Liver (tissue), 9 donors: ENCODE results near the gene ZNRD2. TPM values are rescaled to one million over a fixed set of nuclear protein-coding genes. Genes with fewer than 3 reads are reported as not detected.

Experiments
- DNase-seq: peaks from one replicate; pipeline ENCODE4 v3.0.0-alpha.2; 2017; ENCODE audit warnings: low spot score
- H3K27ac ChIP-seq, 2 donors: one replicate each; pipeline ENCODE4 v1.7.0; 2013; ENCODE audit warnings: inconsistent platforms in 2 of 2, low read length in 2 of 2, control low read depth in 1 of 2, low read depth in 1 of 2, mild to moderate bottlenecking in 1 of 2
- H3K27me3 ChIP-seq, 4 donors: one replicate each; pipeline versions ENCODE4 v1.6.1 to v1.7.0; 2013; ENCODE audit warnings: low read length in 3 of 4, inconsistent platforms in 1 of 4, mild to moderate bottlenecking in 1 of 4, moderate library complexity in 1 of 4; ENCODE audit not compliant: control insufficient read depth in 4 of 4, insufficient read depth in 4 of 4
- H3K36me3 ChIP-seq, 4 donors: one replicate each; pipeline versions ENCODE4 v1.6.1 to v1.7.0; 2013; ENCODE audit warnings: low read length in 3 of 4, mild to moderate bottlenecking in 3 of 4, low read depth in 1 of 4, moderate library complexity in 1 of 4; ENCODE audit not compliant: control insufficient read depth in 4 of 4, insufficient read depth in 3 of 4
- H3K4me1 ChIP-seq, 4 donors: one replicate each; pipeline versions ENCODE4 v1.6.1 to v1.7.0; 2013; ENCODE audit warnings: low read length in 3 of 4, mild to moderate bottlenecking in 3 of 4, moderate library complexity in 1 of 4; ENCODE audit not compliant: control insufficient read depth in 4 of 4, insufficient read depth in 4 of 4
- H3K4me3 ChIP-seq, 3 donors: one replicate each; pipeline versions ENCODE4 v1.6.1 to v1.7.0; 2013; ENCODE audit warnings: low read length in 3 of 3, control low read depth in 1 of 3, low read depth in 1 of 3, mild to moderate bottlenecking in 1 of 3
- H3K9ac ChIP-seq, 2 donors: one replicate each; pipeline ENCODE4 v1.7.0; 2013; ENCODE audit warnings: low read length in 2 of 2, mild to moderate bottlenecking in 2 of 2, moderate library complexity in 2 of 2, control low read depth in 1 of 2, low read depth in 1 of 2
- H3K9me3 ChIP-seq, 4 donors: one replicate each; pipeline versions ENCODE4 v1.6.1 to v1.7.0; 2013; ENCODE audit warnings: low read length in 3 of 4; ENCODE audit not compliant: control insufficient read depth in 4 of 4
- ATF3 ChIP-seq: IDR thresholded peaks from 2 replicates; pipeline ENCODE4 v1.6.1; 2016; ENCODE audit warnings: antibody characterized with exemption
- CTCF ChIP-seq: fragments of 150-350 bp; IDR thresholded peaks from 2 replicates; pipeline ENCODE4 v1.5.1; 2017; ENCODE audit warnings: improper control_type of control experiment, low read depth, low read length; ENCODE audit not compliant: missing input control
- FOXA1 ChIP-seq: IDR thresholded peaks from 2 replicates; pipeline ENCODE4 v1.6.1; 2016; ENCODE audit warnings: antibody characterized with exemption
- GABPA ChIP-seq, 2 donors: IDR thresholded peaks in 1 of 2; conservative IDR thresholded peaks in 1 of 2; 2 replicates each; pipeline ENCODE4 v1.6.1; 2016; ENCODE audit warnings: antibody characterized with exemption in 2 of 2, mild to moderate bottlenecking in 1 of 2, moderate library complexity in 1 of 2
- HNF4A ChIP-seq, 2 donors: conservative IDR thresholded peaks; 2 replicates each; pipeline ENCODE4 v1.6.1; 2016; ENCODE audit warnings: antibody characterized with exemption in 2 of 2, mild to moderate bottlenecking in 2 of 2
- HNF4G ChIP-seq: IDR thresholded peaks from 2 replicates; pipeline ENCODE4 v1.6.1; 2016; ENCODE audit warnings: antibody characterized with exemption
- JUND ChIP-seq, 2 donors: IDR thresholded peaks; 2 replicates each; pipeline ENCODE4 v1.6.1; 2016; ENCODE audit warnings: antibody characterized with exemption in 2 of 2
- MAX ChIP-seq: IDR thresholded peaks from 2 replicates; pipeline ENCODE4 v1.6.1; 2016; ENCODE audit warnings: antibody characterized with exemption
- NR2F2 ChIP-seq: IDR thresholded peaks from 2 replicates; pipeline ENCODE4 v1.6.1; 2016; ENCODE audit warnings: antibody characterized with exemption
- RAD21 ChIP-seq, 2 donors: IDR thresholded peaks; 2 replicates each; pipeline ENCODE4 v1.6.1; 2016; ENCODE audit warnings: antibody characterized with exemption in 2 of 2, mild to moderate bottlenecking in 2 of 2
- REST ChIP-seq: IDR thresholded peaks from 2 replicates; pipeline ENCODE4 v1.6.1; 2016; ENCODE audit warnings: antibody characterized with exemption, mild to moderate bottlenecking
- RXRA ChIP-seq, 2 donors: IDR thresholded peaks; 2 replicates each; pipeline ENCODE4 v1.6.1; 2017 to 2018; ENCODE audit warnings: antibody characterized with exemption in 2 of 2, mild to moderate bottlenecking in 1 of 2
- TAF1 ChIP-seq: conservative IDR thresholded peaks from 2 replicates; pipeline ENCODE4 v1.6.1; 2016; ENCODE audit warnings: antibody characterized with exemption, mild to moderate bottlenecking
- YY1 ChIP-seq: IDR thresholded peaks from 2 replicates; pipeline ENCODE4 v1.6.1; 2016; ENCODE audit warnings: antibody characterized with exemption, mild to moderate bottlenecking
- ZBTB33 ChIP-seq: IDR thresholded peaks from 2 replicates; pipeline ENCODE4 v1.6.1; 2016; ENCODE audit warnings: antibody characterized with exemption
- WGBS: extraction: QIAGEN DNeasy Blood & Tissue Kit; methylation state at CpG from one replicate; pipeline ENCODE4 v1.1.7; 2013; 5-methylcytosine and 5-hydroxymethylcytosine counted together
- polyA plus RNA-seq, 2 donors: library from polyadenylated mRNA; stranded (reverse) in 1 of 2; unstranded in 1 of 2; fragments of 200-250 nt in 1 of 2; fragments of >200 nt in 1 of 2; fragmentation: Nextera tagmentation in 1 of 2; extraction: Ambion mirVana in 1 of 2; gene quantifications; one replicate each; pipeline versions ENCODE4 v1.2.1 to v1.2.3, GENCODE V29; 2013 to 2015
- total RNA-seq, 2 donors: library from RNA; depleted of rRNA; stranded (reverse); fragments of >200 nt; gene quantifications; one replicate each; pipeline ENCODE4 v1.2.3, GENCODE V29; 2014
- donor health status: healthy.
- donor health status: healthy.
- donor health status: healthy.
- donor health status: healthy.
- donor health status: healthy.

Gene ZNRD2
- total and polyA plus RNA-seq, 4 donors, result 18.2 to 39.5 (median 28.0) TPM

GRCh38 chr11:65576232-65576866 is 6.1 kb downstream of the ZNRD2 start:
- H3K4me1 ChIP-seq, result peaks cover 18 to 52% (median 39%) of the 10 kb centered on the region in 4 donors
- peak overlapping the region; percentile 3 to 11 for H3K9ac ChIP-seq
- no peaks in the 10 kb centered on the region for H3K9me3 ChIP-seq
- 17% methylated on average over 26 of the region's 26 CpGs for WGBS
- H3K4me3 ChIP-seq, result peak overlapping the region; percentile 0 to 66 (median 50)
- H3K27ac ChIP-seq, result peak overlapping the region; percentile 9 to 76
- H3K36me3 ChIP-seq, result peaks cover 0 to 7% (median 1%) of the 10 kb centered on the region in 4 donors
- no peak for TF ChIP-seq JUND (IDR thresholded peaks at IDR 0.05)
- TF ChIP-seq TAF1, result no peak
- TF ChIP-seq ZBTB33, result no peak
- no peak for TF ChIP-seq YY1
- no peak for TF ChIP-seq GABPA (IDR thresholded peaks at IDR 0.05 in 1 of 2, conservative IDR thresholded peaks at IDR 0.05 in 1 of 2)
- TF ChIP-seq ATF3, result no peak
- no peak for TF ChIP-seq RXRA (IDR thresholded peaks at IDR 0.05)
- TF ChIP-seq HNF4G, result no peak
- TF ChIP-seq FOXA1, result no peak
- TF ChIP-seq HNF4A (conservative IDR thresholded peaks at IDR 0.05), result no peak
- no peak for TF ChIP-seq MAX
- no peak for TF ChIP-seq CTCF
- no peak for TF ChIP-seq REST
- TF ChIP-seq NR2F2, result no peak
- no peak for TF ChIP-seq RAD21 (IDR thresholded peaks at IDR 0.05)
- DNase-seq, result no peak
- H3K27me3 ChIP-seq, result no peaks in the 10 kb centered on the region
